HG02678 (cell line): Measurements from ENCODE around the gene POLG.
"Not testable (repeated sequence)": the region's sequence is repeated elsewhere in the genome, so short reads cannot be mapped to it uniquely, and the experiment has no call there.

Experiments used
- ATAC-seq: cut with Tn5 transposase; IDR thresholded peaks from one replicate; pipeline ENCODE4 v1.9.1; 2021; ENCODE audit warnings: mild to moderate bottlenecking, moderate library complexity; ENCODE audit not compliant: unreplicated experiment

POLG gene

DNA sequence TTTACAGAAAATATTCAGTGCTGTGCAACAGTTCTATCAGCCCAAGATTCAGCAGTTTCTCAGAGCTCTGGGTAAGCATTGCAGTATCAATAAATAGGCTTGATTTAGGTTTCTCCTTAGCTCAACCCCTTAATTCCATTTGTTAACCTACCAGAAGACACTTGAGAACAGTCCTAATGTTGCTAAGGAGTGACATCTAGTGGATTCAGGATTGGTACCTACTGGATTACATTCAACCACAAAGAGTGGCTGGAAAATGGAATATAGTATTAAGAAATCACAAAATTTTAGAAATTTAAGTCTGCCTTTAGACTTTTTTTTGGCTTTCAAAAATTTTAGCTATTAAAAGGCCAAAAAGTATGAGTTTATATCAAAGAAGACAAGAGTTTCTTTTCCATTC, 34.7 kb downstream of the POLG start:
- ATAC-seq = no peak

DNA sequence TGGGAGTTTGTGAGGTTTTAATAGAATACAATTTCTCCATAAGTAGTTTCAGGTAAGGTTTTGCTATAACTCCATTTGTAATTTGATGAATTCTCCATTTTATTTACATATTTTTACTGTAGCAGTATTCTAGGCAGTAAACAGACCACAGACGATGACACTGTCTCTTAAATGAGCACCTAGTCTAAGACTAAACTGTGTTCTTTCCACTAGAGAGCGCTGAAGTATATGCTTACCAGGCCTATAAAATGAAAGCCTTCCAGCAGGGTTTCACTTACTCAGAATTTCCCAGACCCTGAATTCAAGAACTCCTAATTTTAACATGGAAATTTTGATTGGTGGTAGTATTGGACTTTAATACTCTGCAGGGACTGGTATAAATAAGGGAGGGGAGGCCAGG, 41.6 kb downstream of the POLG start:
- ATAC-seq = no peak

DNA sequence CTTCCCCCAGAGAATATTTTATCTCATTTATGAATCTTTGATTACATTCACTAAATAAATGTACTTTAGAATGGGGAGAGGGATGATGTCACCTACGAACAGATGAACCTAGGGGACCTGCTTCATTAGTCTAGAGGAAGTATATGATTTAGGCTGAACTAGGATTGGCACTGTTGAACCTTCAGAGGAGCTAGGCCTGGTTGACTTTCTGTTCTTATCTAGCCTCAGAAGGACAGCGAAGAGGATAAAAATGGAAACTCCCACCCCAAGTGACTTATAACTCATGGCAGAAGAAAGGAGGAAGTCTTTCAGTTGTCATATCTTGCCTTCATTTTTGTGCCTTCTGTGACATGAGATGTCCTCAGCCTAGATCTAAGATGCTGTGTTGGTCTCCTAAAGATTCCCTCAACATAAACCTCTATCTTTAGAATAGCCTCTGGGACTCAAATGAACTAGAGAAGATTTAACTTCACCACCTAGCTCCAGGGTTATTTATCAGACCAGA, 42.6 kb downstream of the POLG start:
- ATAC-seq = no peak

DNA sequence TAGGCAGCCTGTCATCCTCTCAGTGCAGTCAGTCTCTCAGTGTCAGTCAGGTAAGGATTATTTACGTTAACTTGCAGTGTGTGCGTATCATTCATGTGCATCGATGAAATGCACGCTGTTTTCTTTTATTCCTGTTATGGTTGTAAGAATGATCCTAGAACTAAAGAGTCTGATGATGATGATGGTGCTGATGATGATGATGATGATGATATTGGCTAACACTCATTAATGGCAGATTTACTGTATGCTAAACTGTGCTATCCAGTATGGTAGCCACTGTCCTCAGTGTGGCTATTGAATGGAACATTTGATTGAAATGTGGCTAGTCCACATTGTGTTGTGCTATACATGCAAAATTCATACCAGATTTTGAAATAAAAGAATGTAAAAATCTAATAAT, 51.4 kb downstream of the POLG start:
- no peak for ATAC-seq

DNA sequence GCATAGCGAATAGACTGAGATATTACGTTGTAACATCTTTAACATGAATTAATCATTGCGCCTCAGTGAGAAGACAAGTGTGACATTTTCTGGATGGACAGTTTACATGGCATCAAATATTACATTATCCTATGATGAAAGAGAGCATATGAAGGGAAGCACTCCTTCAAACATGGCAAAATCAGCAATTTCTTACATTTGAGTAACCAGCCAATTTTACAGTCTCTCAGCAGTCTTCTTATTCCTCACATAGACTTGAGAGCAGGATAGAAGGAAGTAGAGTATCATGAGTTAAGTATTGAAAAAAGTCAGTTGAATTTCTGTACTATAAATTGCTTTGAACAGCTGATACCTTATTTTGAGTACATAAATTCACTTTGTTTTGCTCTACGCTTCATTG, 52.0 kb downstream of the POLG start:
- ATAC-seq = no peak

DNA sequence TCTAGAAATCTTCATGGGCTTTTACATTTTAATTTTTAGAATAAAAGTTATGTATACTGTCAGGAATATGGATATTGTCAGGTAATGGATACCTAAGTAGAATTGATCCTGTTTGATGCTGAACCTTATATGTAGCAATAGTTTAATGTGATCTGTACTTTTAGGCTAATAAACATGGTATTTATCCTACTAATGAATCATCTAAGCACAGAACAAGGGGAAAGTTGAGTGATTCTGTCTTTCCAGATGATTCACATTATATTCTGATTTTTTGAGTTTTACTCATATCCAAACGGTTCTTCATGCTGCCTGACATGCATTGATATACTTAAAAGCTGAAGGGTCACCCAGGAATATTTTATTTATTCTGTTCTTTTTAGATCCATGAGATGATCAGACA, 56.3 kb downstream of the POLG start:
- ATAC-seq = no peak

DNA sequence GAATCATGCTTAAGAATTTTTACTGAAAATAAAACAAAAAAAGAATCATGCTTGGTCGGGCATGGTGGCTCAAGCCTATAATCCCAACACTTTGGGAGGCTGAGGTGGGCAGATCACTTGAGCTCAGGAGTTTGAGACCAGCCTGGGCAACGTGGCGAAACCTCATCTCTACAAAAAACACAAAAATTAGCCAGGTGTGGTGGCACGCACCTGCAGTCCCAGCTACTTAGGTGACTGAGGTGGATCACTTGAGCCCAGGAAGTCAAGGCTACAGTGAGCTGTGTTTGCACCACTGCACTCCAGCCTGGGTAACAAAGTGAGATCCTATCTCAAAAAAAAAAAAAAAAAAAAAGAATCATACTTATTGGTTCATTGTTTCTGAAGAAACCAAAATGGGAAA, 57.3 kb downstream of the POLG start:
- not testable (repeated sequence) for ATAC-seq
